ENCODE results near the gene DHRS7B. TPM values are rescaled to one million over a fixed set of nuclear protein-coding genes. Genes with fewer than 3 reads are reported as not detected.

The DHRS7B gene
- total and polyA plus RNA-seq, 9 of the 15 experiments (the other 6 are each of a cell fraction or from before 2014, with no cell fraction given) = 8.0 to 30.7 (median 14.8) TPM

DNA sequence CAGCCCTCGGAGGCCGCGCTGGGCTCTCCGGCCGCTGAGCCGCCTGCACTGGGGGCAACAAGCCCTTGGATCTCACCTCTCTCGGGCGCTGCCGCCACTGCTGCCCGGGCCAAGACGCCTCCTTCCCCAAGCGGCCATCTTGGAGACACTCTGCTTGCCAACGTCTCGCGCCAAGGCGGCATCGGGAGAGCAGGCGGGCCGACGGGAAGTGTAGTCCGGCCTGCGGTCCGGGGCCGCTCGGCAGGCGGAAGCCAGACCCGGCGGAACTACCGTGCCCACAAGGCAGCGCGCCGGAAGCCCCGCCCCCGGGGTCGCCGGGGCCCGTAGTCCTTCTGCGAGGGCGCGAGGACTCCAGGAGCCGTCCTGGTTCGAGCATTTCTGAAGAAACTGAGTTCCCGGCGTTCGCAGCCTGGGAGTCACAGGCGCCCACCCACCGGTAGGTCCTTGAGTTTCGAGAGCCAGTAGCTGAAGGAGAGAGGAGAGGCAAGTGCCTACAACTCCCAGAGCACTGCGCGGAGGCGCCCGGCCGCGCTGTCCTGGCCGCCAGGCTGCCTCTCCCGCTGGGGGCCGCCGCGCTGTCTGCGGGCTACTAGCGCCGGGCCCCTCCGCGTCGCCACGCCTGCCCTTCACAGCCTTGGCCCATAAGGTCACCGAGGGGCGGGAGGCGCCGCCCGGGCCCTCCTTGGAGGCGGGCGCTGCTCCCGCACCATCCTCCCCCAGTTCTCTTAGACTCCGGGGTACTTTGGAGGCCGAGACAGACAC, 87.4 kb downstream of the DHRS7B start, which contains the start of gene TMEM11 (continued):
- TF ChIP-seq, protein P1, sequence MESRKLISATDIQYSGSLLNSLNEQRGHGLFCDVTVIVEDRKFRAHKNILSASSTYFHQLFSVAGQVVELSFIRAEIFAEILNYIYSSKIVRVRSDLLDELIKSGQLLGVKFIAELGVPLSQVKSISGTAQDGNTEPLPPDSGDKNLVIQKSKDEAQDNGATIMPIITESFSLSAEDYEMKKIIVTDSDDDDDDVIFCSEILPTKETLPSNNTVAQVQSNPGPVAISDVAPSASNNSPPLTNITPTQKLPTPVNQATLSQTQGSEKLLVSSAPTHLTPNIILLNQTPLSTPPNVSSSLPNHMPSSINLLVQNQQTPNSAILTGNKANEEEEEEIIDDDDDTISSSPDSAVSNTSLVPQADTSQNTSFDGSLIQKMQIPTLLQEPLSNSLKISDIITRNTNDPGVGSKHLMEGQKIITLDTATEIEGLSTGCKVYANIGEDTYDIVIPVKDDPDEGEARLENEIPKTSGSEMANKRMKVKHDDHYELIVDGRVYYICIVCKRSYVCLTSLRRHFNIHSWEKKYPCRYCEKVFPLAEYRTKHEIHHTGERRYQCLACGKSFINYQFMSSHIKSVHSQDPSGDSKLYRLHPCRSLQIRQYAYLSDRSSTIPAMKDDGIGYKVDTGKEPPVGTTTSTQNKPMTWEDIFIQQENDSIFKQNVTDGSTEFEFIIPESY (CRISPR knock-in tag; IDR thresholded peaks at IDR 0.05) = no peak
- peak; percentile 8; the same call in 1 of the 2 replicates for TF ChIP-seq KAT7 (CRISPR knock-in tag; IDR thresholded peaks at IDR 0.05; ENCODE audit: borderline replicate concordance)
- TF ChIP-seq ZNF766 (CRISPR knock-in tag; conservative IDR thresholded peaks at IDR 0.05) = peak; percentile 96
- TF ChIP-seq NBN (IDR thresholded peaks at IDR 0.05; ENCODE audit: low read depth) = no peak
- TF ChIP-seq HCFC1 (IDR thresholded peaks at IDR 0.05; ENCODE audit: low read depth, low read length) = peak; percentile 95
- TF ChIP-seq ZNF583 (CRISPR knock-in tag; IDR thresholded peaks at IDR 0.05) = peak; percentile 87; the same call in 1 of the 2 replicates
- TF ChIP-seq GABPA (tag; conservative IDR thresholded peaks at IDR 0.05; ENCODE audit: low read depth) = peak; percentile 74
- no peak for TF ChIP-seq NCOA2 (IDR thresholded peaks at IDR 0.05; ENCODE audit: partially characterized antibody in 2 of 2)
- no peak for TF ChIP-seq HDAC6 (IDR thresholded peaks at IDR 0.05; ENCODE audit: low read depth, low read length)
- no peak for TF ChIP-seq CLOCK (CRISPR knock-in tag; IDR thresholded peaks at IDR 0.05; ENCODE audit: borderline replicate concordance)
- peak; percentile 61 for TF ChIP-seq POU5F1 (IDR thresholded peaks at IDR 0.05; ENCODE audit: borderline replicate concordance, low read depth, low read length, partially characterized antibody)
- TF ChIP-seq PHF8 (IDR thresholded peaks at IDR 0.05; ENCODE audit: borderline replicate concordance, low read length) = peak; percentile 73; the same call in 1 of the 2 replicates
- TF ChIP-seq NR2C2 (CRISPR knock-in tag; IDR thresholded peaks at IDR 0.05) = peak; percentile 90
- TF ChIP-seq NR2C2 (tag; IDR thresholded peaks at IDR 0.05) = peak; percentile 98
- peak; percentile 87 for TF ChIP-seq ZNF589 (CRISPR knock-in tag; IDR thresholded peaks at IDR 0.05; ENCODE audit: low read depth)
- TF ChIP-seq PRPF4 (IDR thresholded peaks at IDR 0.05; ENCODE audit: insufficient read depth, low read depth, low read length, poor library complexity, severe bottlenecking) = no peak
- no peak for TF ChIP-seq NUFIP1 (IDR thresholded peaks at IDR 0.05; ENCODE audit: partially characterized antibody)
- TF ChIP-seq CREB3 (tag; conservative IDR thresholded peaks at IDR 0.05; ENCODE audit: low read depth) = peak; percentile 91
- TF ChIP-seq ZNF445 (CRISPR knock-in tag; IDR thresholded peaks at IDR 0.05; ENCODE audit: low read depth) = no peak
- TF ChIP-seq ZFP30 (CRISPR knock-in tag; IDR thresholded peaks at IDR 0.05; ENCODE audit: borderline replicate concordance) = no peak
- TF ChIP-seq SRSF9 (IDR thresholded peaks at IDR 0.05; ENCODE audit: borderline replicate concordance, low read depth, low read length) = no peak
- TF ChIP-seq ZNF146 (CRISPR knock-in tag; IDR thresholded peaks at IDR 0.05; ENCODE audit: unreplicated experiment) = no peak
- no peak for TF ChIP-seq BCOR (IDR thresholded peaks at IDR 0.05)
